Neural cell (in vitro differentiated cells): Measurements from ENCODE around the gene TGDS.

Source experiments
- EP300 ChIP-seq: fragments of 450-650 bp; conservative IDR thresholded peaks from 2 replicates; pipeline ENCODE4 v1.6.1; 2014; ENCODE audit warnings: antibody characterized with exemption, mild to moderate bottlenecking, moderate library complexity; ENCODE audit not compliant: poor library complexity, severe bottlenecking
- EZH2 ChIP-seq: fragments of 200-600, 300-800 bp; shearing (Covaris generic), sonication (generic); IDR thresholded peaks from 2 replicates; pipeline ENCODE4 v1.6.1; 2014; ENCODE audit warnings: antibody characterized with exemption, low read length, borderline replicate concordance, mild to moderate bottlenecking; ENCODE audit not compliant: insufficient read depth, poor library complexity, severe bottlenecking
- POLR2AphosphoS5 ChIP-seq: IDR thresholded peaks from 2 replicates; pipeline ENCODE4 v1.6.1; 2012
- TAF1 ChIP-seq: IDR thresholded peaks from 2 replicates; pipeline ENCODE4 v1.6.1; 2012; ENCODE audit warnings: low read depth
- TF ChIP-seq, protein P1 (sequence below): fragments of 450-650 bp; IDR thresholded peaks from 2 replicates; pipeline ENCODE4 v1.5.1; 2014; ENCODE audit warnings: antibody characterized with exemption, mild to moderate bottlenecking, moderate library complexity; ENCODE audit not compliant: poor library complexity, severe bottlenecking
- TF ChIP-seq, protein P2 (sequence below): IDR thresholded peaks from 2 replicates; pipeline ENCODE4 v1.6.1; 2012; ENCODE audit warnings: borderline replicate concordance

- TF ChIP-seq, protein P1, sequence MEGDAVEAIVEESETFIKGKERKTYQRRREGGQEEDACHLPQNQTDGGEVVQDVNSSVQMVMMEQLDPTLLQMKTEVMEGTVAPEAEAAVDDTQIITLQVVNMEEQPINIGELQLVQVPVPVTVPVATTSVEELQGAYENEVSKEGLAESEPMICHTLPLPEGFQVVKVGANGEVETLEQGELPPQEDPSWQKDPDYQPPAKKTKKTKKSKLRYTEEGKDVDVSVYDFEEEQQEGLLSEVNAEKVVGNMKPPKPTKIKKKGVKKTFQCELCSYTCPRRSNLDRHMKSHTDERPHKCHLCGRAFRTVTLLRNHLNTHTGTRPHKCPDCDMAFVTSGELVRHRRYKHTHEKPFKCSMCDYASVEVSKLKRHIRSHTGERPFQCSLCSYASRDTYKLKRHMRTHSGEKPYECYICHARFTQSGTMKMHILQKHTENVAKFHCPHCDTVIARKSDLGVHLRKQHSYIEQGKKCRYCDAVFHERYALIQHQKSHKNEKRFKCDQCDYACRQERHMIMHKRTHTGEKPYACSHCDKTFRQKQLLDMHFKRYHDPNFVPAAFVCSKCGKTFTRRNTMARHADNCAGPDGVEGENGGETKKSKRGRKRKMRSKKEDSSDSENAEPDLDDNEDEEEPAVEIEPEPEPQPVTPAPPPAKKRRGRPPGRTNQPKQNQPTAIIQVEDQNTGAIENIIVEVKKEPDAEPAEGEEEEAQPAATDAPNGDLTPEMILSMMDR = no peak
- TF ChIP-seq, protein P2, sequence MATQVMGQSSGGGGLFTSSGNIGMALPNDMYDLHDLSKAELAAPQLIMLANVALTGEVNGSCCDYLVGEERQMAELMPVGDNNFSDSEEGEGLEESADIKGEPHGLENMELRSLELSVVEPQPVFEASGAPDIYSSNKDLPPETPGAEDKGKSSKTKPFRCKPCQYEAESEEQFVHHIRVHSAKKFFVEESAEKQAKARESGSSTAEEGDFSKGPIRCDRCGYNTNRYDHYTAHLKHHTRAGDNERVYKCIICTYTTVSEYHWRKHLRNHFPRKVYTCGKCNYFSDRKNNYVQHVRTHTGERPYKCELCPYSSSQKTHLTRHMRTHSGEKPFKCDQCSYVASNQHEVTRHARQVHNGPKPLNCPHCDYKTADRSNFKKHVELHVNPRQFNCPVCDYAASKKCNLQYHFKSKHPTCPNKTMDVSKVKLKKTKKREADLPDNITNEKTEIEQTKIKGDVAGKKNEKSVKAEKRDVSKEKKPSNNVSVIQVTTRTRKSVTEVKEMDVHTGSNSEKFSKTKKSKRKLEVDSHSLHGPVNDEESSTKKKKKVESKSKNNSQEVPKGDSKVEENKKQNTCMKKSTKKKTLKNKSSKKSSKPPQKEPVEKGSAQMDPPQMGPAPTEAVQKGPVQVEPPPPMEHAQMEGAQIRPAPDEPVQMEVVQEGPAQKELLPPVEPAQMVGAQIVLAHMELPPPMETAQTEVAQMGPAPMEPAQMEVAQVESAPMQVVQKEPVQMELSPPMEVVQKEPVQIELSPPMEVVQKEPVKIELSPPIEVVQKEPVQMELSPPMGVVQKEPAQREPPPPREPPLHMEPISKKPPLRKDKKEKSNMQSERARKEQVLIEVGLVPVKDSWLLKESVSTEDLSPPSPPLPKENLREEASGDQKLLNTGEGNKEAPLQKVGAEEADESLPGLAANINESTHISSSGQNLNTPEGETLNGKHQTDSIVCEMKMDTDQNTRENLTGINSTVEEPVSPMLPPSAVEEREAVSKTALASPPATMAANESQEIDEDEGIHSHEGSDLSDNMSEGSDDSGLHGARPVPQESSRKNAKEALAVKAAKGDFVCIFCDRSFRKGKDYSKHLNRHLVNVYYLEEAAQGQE = no peak
- TF ChIP-seq POLR2AphosphoS5 = no peak
- no peak for TF ChIP-seq EZH2
- no peak for TF ChIP-seq EP300
- TF ChIP-seq TAF1 = no peak
Observed at GRCh38 chr13:94567581-94567980, 28.4 kb downstream of the TGDS start.
